Subcutaneous adipose tissue (tissue), 4 donors: ENCODE data around the gene EPHB3. TPM values are rescaled to one million over a fixed set of nuclear protein-coding genes. Genes with fewer than 3 reads are reported as not detected.

Experiments used
- CTCF ChIP-seq: fragments of 450-650 bp; IDR thresholded peaks from one replicate; pipeline ENCODE4 v1.5.1; 2016; ENCODE audit warnings: low read depth, mild to moderate bottlenecking, control low read depth, antibody characterized with exemption, moderate library complexity
- total RNA-seq, 4 donors: library from RNA; depleted of rRNA; stranded (reverse); fragments of >200 nt; gene quantifications; one replicate each; pipeline ENCODE4 v1.1.0, GENCODE V29; 2016

EPHB3 gene
- total RNA-seq, 4 donors from 2014 or later = 0.17 to 0.22 TPM; not detected in 2

DNA sequence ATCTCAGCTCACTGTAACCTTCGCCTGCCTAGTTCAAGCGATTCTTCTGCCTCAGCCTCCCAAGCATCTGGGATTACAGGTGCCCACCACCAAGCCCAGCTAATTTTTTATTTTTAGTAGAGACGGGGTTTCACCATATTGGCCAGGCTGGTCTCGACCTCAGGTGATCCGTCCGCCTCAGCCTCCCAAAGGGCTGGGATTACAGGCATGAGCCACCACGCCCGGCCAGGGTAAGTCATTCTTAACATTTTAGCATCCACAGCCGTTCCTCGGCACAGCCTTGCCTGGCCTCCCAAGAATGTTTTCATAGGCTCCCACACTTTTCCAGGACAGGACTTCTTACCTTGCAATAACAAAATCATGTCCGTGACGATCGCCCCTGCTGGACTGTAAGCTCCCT is 8.7 kb upstream of the EPHB3 start:
- TF ChIP-seq CTCF = no peak

DNA sequence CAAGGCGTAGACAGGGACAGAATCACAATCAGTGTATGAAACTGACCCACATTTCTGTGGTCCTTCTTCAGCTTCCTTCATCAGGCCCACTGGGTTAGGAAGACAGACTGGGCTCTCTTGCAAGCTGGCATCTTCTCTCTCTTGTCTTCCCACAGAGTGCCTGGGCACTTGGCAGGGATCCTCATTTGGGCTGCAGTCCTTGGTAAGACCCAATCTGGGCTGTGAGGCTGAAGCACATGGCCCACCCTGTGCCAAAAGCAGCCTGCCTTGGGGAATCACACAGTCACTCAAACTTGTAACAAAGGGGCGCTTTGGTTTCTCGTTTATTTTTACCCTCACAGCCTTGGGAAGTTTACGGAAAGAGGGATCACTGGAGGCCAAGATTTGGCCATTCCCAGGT is 8.2 kb upstream of the EPHB3 start:
- TF ChIP-seq CTCF = no peak

- TF ChIP-seq CTCF = no peak
Measured at GRCh38 chr3:184554461-184554860, 7.1 kb upstream of the EPHB3 start.

DNA sequence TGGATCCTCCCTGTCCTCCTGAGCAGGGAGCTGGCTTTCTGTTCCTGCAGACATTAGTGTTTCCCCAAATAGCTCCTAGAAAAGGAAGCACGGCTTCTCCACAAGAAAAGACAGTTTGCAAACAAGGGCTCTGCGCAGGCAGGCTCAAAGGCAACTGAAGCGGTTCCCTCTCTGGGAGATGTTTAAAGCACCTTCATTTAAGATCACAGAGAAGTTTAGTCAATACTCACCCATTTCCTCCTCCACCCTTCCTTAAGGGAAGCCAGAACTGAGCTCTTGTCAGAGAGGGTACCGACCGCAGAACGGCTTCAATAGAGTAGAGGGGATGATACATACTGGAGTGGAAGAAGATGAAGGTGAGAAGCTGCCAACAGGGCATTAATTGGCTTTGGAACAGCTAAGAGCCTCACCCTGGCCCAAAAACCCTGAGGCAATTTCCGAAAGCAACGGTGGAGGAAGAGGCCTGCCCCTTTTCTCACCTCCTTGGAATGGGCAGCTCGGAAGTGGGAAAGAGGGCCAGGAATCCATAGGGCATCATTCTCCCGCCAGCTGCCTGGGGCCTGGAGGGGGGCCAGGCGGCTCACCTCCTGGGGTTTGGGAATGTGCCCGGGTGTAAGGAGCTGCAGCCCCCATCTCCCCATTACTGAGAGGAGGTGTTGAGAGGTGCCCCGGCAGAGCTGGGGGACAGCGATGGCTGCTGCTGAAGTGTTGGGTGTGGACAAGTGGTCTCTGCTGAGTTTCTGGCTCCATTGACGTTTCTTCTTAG is 4.8 kb upstream of the EPHB3 start:
- TF ChIP-seq CTCF = no peak

- TF ChIP-seq CTCF = no peak
Measured at GRCh38 chr3:184557348-184557950, 4.1 kb upstream of the EPHB3 start.

DNA sequence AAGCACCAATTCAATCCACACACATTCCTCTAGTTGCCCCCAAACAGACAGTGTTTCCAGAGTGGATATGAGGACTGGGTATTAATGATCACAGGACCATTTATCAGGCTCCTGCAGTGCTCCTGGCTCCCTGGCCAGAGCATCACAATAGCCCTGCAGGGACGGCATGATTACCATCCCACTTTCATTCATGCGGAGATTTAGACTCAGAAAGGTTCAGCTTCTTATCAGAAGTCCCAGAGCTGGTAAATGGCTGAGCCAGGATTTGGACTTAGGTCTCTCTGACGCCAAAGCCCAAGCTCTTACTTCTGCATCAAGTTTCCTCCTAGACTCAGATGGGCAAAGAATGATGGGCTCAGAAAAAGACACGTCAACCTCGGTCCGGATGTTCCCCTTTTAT is 2.9 kb upstream of the EPHB3 start:
- no peak for TF ChIP-seq CTCF

GRCh38 chr3:184559336-184559735 is 2.2 kb upstream of the EPHB3 start:
- TF ChIP-seq CTCF = no peak
